HG02852 (cell line): ENCODE measurements around the gene NCS1.

Experiments
- ATAC-seq: cut with Tn5 transposase; IDR thresholded peaks from one replicate; pipeline ENCODE4 v1.9.1; 2021; ENCODE audit warnings: mild to moderate bottlenecking, moderate library complexity; ENCODE audit not compliant: unreplicated experiment

NCS1 gene

DNA sequence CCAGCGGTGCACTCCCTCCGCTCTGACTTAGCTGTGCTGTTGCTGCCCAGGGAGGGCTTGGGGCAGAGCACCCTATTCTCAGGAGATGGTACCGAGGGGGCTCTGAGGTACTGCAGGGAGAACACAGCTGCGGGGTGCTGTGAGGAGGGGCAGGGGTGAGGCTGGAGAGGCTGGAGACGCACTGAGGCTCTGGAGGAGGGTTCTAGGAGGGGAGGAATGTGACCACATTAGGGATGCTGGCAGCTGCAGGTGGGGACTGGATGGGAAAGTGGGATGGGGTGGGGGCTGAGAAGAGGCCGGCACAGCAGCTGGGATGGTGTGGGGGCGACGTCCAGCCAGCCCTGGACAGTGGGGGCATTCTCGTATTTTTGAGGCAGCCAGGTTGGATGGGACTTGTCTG, 20.9 kb downstream of the NCS1 start:
- no peak for ATAC-seq

DNA sequence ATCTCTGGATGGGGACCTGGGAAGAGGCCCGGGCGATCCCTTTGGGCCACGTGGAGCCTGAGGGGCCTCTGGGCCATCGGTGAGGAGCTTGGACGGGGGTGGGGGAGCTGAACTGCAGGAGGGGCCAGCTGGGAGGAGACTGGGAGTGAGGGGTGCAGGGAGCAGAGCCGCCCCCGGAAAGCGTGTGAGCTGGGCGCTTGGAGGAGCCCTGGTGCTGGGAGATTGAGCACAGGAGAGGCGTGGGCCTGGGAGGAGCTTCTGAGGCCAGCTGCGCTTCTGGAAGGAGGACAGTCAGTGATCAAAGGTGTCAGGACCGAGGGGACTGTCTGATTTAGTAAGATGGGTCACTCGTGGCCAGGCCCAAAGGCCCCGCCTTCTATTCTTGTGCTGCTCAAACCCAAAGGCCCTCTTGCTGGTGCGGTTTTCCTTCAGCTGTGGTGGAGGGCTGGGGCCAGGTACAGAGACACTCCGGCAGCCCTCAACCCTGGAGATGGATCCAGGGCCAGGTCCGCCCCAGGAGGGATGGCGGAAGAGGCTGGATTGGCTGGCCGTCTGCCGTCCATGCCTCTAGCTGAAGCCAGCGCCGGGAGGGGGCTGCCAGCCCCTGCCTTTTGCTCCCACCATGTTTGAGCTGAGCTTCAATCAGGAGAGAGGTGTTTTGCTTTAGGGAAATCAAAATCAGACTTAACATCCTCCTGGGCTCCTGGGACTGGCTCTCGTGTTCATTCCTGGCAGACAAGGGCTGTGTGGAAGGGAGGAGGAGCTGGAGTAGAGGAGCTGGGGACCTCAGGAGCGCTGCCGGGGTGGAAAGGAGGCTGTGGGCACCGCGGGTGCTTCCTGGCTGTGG, 21.6 kb downstream of the NCS1 start:
- ATAC-seq, result no peak

DNA sequence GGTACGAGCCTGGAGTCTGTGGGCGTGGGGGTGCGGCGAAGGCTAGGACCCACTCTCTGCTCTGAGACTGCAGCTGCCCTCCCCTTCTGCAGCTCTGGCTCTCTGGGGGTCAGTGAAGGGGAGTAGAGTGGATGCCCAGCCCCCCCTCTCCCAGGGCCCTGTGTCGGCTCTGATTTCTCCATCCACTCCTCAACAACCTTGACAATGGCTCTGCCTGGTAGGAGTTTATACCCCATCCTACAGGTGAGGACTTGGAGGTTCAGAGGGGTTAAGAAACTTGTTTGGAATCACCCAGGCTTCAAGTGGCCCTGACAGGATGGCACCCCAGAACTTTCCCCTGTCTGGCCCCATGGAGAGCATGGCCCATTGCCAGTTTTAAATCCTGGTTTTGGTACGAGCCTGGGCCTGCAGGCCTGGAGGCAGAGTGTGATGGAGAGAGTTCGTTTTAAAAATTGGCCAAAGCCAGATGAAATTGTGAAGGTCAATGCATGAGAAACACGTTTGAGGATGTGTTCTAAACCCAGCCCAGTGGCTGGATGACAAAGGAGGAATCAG, 22.3 kb downstream of the NCS1 start:
- ATAC-seq, result no peak

DNA sequence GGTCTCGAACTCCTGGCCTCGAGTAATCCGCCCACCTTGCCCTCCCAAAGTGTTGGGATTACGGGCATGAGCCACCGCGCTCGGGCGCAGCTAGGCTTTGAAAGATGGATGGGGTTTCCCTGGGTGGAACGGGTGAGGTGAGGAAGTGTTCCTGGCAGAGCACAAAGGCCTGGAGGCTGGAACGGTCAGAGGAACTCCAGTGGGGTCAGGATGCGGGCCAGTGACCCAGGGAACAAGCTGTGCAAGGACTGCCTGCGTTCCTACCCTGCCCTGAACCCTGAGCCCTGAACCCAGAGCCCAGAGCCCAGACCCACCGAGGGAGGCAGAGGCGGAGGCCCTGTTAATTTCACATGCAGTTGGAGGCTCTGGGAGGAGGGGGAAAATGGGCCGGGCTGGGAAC, 23.4 kb downstream of the NCS1 start:
- no peak for ATAC-seq

DNA sequence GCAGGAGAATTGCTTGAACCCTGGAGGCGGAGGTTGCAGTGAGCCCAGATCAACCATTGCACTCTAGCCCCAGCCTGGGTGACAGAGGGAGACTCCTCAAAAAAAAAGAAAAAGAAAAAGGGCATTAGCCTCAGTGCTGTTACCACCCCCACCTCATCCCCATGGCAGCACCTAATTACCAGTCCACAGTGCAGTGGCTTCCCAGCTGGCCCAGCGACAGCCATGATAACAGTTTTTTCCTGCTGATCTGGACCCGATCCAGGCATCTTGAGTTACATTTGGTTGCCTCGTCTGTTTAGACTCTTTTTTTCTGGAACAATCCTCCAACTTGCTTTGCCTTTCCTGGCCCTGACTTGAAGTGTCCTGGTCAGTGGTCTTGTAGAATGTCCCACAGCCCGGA, 24.4 kb downstream of the NCS1 start:
- ATAC-seq, result no peak

DNA sequence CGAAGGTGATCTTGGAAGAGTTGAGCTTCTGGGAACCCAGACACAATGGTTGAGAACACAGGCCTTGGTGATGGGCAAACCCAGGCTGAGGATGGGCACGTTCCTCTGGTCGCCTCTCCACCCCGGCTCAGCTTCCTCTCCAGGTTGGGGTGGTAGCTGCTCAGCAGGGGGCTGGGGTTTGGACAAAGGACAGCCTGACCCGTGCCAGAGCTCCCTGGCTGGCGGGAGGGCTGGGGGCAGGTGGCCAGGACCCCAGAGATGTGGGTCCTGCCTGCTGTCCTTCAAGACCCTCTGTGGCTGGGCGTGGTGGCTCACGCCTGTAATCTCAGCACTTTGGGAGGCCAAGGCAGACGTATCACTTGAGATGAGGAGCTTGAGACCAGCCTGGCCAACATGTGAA, 25.2 kb downstream of the NCS1 start:
- ATAC-seq, result no peak

DNA sequence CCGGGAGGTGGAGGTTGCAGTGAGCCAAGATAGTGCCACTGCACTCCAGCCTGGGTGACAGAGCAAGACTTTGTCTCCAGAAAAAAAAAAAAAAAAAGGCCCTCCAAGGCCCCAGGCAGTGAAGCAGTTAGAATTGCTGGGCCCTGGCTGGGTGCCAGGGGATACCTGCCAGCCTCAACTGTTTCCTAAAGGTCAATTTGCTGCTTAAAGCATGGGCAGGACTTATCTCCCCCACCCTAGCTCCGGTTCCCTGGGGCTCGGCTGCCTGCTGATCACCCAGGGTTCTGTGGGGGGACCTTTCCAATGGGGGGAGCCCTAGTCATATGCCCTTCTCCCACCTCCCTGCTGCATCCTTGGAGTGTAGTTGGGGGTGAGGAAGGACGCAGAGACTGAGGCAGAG, 25.7 kb downstream of the NCS1 start:
- no peak for ATAC-seq

DNA sequence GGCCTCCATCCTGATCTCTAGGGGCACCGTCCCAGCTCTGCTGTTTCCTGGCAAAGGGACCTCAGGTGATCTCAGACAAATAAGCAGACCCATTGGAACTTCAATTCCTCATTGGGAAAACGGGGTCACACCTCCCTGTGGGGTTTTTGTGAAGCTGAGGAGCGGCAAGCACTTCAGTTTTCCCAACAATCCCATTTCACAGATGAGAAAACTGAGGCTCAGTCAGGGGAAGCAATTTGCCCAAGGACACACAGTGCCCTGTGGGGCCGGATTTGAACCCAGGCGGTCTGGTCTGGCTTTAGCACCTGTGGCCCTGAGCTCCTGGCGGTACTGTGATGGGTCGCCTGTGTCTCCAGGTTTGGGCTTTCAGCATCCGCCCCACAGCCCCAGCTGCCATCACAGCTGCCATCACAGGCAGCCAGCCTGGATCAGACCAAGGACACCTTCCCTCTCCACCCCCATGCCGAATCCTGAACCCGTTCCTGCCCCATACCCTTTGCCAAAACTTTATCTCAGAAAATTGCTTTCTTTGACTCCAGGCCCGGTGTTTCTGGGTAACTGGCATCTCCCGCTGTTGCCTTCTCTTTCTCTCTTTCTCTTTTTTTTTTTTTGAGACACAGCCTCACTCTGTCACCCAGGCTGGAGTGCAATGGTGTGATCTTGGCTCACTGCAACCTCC, 26.4 kb downstream of the NCS1 start:
- ATAC-seq, result no peak

DNA sequence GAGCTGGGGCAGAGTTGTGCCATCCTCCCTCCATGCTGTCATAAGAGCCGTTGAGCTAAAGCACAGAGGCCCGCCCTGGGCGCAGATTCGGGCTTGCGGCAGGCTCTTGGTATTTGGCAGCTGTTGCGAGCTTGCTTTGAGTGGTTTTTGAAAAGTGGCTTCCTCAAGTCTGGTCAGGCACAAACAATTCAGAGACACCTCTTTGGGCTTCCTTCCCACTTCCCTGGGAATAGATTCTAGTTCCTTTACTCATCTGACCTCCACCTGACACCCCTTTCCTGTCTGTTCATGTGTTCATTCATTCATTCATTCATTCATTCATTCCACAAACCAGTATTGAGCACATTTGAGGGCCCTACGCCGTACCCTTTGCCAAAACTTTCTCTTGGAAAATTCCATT, 27.4 kb downstream of the NCS1 start:
- ATAC-seq, result no peak

DNA sequence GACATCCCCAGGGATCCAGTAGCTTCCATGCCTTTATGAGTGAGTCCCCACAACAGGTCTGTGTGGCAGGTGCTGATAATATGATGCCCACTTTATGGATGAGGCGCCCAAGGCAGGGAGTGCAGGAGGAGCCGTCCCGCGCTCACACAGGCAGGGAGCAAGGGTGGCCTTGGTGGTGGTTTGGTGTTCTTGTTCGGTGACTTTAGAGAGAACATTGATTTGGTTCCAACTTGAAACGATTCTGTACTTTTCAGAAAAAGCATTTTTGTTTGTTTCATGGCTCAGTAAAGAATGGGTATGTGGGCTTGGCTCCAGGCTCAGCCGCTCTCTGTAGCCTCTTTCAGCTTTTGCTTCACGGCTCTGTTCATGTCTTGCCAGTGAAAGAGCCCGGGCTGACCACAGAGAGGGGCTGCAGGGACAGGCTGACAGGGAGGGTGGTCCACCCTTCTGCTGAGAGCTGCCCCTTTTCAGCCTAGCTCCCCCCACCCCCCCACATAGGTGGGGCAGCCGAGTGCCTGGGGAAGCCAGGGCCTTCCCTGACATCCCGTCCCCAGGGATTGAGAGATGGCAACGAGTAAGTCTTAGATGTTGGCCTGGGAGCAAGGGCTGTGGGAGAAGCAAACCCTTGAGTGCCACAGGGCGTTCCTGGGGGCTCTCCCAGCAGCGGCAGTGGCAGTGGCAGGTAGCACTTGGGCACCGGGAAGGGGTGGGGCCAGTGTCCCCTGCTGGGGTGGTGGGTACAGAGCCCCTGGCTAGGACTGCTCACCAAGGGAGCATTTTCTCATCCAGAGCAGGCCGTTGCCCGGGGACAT, 28.0 kb downstream of the NCS1 start:
- no peak for ATAC-seq

DNA sequence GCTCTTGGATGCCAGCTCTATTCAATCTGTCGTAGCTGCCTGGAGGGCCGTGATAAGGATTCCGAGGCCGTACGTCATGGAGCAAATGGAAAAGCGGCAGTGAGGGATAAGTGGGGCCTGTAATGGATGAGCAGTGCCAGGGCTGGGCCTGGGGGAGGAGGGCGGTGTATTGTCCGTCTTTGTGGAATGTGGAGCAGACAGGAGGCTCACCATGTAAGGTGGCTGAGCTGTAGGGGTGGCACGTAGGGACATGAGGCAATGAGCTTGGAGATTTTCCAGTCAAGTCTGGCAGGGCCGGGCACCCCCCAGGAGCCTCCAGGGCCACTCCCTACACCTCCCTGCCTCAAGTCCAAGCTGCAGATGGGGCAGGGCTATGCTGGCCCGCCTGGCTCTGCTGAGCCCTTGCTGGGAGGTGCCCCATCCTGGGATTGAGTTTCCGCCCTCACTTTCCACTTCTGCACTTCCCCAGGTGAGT, 29.2 kb downstream of the NCS1 start:
- no peak for ATAC-seq

DNA sequence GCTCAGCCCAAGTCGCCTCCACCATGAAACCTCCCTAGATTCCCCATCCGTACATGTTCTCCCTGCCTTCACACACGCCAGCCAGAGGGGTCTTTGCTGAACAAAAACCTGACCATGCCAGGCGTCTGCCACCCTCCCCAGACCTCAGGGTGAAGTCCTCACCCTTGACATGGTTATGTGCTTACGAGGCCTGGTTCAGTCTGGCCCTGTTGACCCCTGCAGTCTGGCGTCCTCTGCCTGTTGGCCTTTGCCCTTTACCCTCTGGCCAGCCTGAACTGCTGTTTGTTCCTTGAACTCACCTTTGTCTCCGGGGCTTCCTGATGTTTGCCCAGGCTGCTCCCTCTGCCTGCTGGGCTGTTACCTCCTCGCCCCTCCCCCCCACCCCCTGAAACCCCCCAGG, 29.8 kb downstream of the NCS1 start:
- ATAC-seq, result no peak

DNA sequence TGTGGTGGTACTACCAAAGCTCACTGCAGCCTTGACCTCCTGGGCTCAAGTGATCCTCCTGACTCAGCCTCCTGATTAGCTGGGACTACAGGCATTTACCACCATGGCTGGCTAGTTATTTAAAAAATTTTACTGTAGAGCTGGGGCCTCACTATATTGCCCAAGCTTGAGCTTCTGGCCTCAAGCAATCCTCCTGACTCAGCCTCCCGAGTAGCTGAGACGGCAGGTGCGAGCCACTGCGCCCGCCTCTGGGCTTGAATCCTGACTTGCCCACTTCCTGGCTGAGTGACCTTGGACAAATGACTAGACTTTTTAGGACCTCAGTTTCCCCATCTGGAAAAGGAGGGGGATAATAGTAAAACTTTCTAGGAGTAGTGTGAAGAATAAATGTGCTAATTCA, 32.1 kb downstream of the NCS1 start:
- no peak for ATAC-seq

DNA sequence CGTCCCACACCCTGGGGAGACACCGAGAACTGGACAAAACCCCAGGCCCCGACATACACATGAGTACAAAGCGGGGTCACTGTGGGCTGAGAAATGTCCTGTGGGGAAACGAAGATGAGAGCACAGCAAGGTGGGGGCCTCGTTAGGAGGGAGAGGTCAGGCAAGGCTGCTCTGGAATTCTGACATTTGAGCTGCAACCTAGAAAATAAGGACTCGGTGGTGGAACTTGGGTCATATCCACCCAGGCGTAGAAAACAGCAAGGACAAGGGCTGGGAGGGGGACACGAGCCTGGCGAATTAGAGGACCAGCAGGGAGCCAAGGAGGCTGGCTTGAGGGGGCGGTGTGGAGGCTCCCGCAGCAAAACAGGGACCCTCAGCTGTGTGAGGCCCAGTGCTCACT, 32.8 kb downstream of the NCS1 start:
- ATAC-seq, result no peak

DNA sequence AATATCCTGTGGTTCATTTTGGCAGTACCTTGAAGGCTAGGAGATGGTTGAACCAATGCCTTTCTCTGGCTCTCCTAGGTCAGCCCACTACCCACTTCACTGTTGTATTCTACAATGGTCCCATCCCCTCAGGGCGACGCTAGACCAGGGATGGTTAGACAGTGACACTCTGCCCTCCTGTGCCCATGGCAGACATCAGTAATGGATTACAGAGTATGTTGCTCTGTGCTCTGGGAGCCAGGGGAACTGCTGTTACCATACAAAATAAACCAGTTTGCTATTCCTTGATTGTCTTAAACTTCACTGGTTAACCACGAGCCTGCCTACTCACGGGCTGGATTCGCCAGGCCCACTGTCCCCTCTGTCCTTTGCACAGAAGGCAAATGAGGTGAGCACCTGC, 33.7 kb downstream of the NCS1 start:
- ATAC-seq, result no peak

DNA sequence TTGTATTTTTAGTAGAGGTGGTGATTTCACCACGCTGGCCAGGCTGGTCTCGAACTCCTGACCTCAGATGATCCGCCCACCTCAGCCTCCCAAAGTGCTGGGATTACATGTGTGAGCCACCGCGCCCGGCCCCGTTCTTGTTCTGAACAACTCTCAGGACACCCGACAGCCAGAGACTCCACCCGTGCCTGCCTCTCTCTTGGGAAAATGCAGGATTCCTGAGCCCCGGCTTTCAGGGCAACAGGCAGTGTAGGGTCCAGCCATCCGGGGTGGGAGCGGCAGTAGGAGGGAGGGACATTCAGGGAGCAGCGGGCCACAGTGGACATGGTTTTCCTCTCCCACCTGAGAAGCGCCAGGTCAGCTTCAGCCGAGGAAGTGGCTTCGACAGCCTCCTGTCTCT, 34.4 kb downstream of the NCS1 start:
- ATAC-seq, result no peak

DNA sequence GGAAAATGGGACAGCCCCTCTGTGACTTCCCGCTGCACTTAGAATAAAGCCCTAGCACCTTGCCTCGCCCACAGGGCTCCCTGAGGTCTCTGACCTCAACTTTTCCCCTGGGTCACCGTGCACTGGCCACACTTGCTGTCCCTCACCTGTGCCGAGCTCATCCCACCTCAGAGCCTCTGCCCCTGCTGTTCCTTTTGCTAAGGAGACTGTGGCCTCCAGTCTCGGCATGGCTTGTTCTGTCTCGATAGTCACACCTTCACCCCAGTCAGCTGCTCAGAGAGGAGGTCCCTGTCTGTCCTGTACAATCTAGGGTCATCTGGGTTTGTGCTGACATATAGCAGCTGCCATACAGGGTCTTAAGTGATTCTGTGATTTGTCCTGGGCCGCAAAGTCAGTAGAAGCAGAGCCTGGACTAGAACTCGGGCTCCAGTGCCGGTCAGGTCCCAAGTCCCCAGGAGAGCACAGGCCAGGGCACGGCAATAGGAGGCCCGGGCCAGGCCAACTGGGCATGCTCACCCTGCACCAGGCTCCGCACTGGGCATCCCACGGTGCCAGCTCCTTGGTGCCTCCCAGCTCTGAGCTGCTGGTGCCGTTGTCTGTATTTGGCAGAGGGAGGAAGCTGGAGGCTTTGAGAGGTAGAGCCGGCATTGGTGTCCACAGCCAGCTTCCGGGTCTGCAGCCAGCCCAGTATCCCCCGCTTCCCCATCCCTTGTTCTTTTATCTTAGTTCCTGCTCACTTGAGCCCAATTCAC, 35.2 kb downstream of the NCS1 start:
- no peak for ATAC-seq

DNA sequence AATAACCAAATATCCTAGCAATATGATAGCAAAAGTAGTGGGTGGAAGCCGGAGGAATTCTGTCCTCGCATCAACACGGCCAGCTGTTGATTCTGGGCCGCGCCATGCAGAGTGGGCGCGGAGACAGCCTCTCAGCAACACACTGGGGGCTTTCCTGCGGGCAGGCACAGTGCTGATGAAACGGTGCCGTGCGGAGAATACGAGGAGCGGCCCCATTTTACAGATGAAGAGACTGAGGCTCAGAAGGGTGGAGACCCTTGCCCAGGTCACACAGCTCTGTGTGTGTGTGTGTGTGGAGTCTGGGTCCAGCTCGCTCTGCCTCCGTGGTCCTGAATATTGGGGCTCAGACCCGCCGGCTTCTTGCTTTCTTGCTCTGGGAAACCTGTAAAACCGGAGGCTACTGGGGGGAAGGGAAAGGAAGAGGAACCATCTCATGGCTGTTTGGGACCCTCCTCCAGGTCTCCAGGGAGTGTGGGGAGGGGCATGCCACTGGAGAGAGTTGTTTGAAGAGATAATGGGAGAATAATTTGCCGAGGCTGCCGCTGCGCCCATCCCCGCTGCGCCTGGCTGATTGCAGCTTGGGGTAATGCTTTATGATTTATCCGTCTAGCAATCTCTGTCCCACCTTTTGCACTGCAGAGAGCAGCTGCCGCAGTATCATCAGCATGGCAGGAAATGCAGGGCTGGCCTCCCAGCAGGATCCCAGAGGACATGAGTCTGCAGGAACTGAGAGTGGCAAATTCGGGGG, 36.6 kb downstream of the NCS1 start:
- ATAC-seq, result no peak

DNA sequence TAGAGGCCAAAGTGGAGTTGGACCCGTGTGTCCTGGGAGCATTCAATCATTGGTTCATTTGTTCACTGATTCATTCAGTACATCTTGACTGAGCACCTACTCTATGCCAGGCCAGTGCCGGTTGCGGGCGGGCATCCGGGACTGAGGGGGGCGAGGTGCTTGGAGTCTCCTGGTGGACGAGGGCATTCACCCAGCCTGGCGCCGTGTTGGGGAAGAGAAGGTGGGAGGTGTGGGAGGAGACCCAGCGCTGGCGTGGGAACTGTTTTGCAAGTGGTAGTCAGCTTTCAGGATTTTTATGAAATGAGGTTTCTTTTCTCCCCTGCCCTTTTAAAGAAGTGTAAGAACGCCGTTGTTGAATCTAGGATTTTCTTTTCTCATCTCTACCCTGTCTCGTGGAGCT, 37.2 kb downstream of the NCS1 start:
- no peak for ATAC-seq
